HCT116 (cell line): Measurements from ENCODE around the gene KLK8. TPM values are rescaled to one million over a fixed set of nuclear protein-coding genes. Genes with fewer than 3 reads are reported as not detected.
A peak's percentile ranks its signal among the peaks of the same experiment; 100 is the strongest.

Experiments used
- ATAC-seq: fragments of 200-7000 bp; cut with Tn5 transposase; 2 replicates; pipeline ENCODE4 v1.9.1; 2020; ENCODE audit warnings: mild to moderate bottlenecking, moderate library complexity
- BruUV-seq: library from RNA; stranded (reverse); fragments of 400-500 nt; replicated peaks from 2 replicates; lab custom pipeline; 2021; lab: Mats Ljungman, UMichigan
- CTCF ChIA-PET: fragments of 300-600 bp; sonication (Branson Sonifier 250); formaldehyde crosslinking; loops from one replicate; lab custom pipeline; 2021; ENCODE audit warnings: antibody characterized with exemption; lab: Charles Lee
- POLR2A ChIA-PET: fragments of 300-600, 350-600 bp; sonication (Branson Sonifier 250); formaldehyde crosslinking; loops from one replicate; lab custom pipeline; 2021; ENCODE audit warnings: antibody characterized with exemption; lab: Charles Lee
- RAD21 ChIA-PET, 2 experiments: fragments of 300-600 bp; sonication (Branson Sonifier 250); formaldehyde crosslinking; loops; one replicate each; lab custom pipeline; 2023; ENCODE audit warnings: low total read pairs in 2 of 2; ENCODE audit not compliant: uncharacterized antibody in 2 of 2, unreplicated experiment in 2 of 2, low non-redundant PET in 1 of 2; lab: Charles Lee
- DNase-seq: peaks from one replicate; pipeline ENCODE4 v3.0.0-alpha.2; 2010; ENCODE audit warnings: low read depth, low spot score
- H2AFZ ChIP-seq: fragments of 200-600 bp; shearing (Covaris generic), sonication (generic); 2 replicates; pipeline ENCODE4 v1.6.1; 2017; ENCODE audit warnings: low read depth, mixed run types, mixed read lengths, antibody characterized with exemption, low read length; ENCODE audit not compliant: poor library complexity, severe bottlenecking
- H3K27ac ChIP-seq: 2 replicates; pipeline ENCODE4 v1.5.1; 2012; ENCODE audit warnings: low read depth, low read length
- H3K27me3 ChIP-seq: fragments of 200-600 bp; sonication (generic); 2 replicates; pipeline ENCODE4 v1.6.1; 2016; ENCODE audit warnings: mixed run types, low read length, mixed read lengths; ENCODE audit not compliant: insufficient read depth
- H3K36me3 ChIP-seq, 2 experiments: fragments of 200-500 bp in 1 of 2; fragments of 200-600 bp in 1 of 2; sonication (Bioruptor generic) in 1 of 2; sonication (generic) in 1 of 2; 2 replicates each; pipeline versions ENCODE4 v1.5.1 to v1.6.1; 2014 to 2016; ENCODE audit warnings: low read length in 2 of 2, inconsistent platforms in 1 of 2, mixed read lengths in 1 of 2, mixed run types in 1 of 2; ENCODE audit not compliant: insufficient read depth in 2 of 2, control insufficient read depth in 1 of 2
- H3K4me1 ChIP-seq, 2 experiments: fragments of 200-600 bp in 1 of 2; sonication (generic) in 1 of 2; 2 replicates each; pipeline versions ENCODE4 v1.5.1 to v1.6.1; 2012 to 2017; ENCODE audit warnings: low read length in 2 of 2, inconsistent platforms in 1 of 2, mild to moderate bottlenecking in 1 of 2, mixed read lengths in 1 of 2, mixed run types in 1 of 2, moderate library complexity in 1 of 2; ENCODE audit not compliant: insufficient read depth in 2 of 2, control insufficient read depth in 1 of 2
- H3K4me2 ChIP-seq: fragments of 200-600 bp; sonication (generic); 2 replicates; pipeline ENCODE4 v1.6.1; 2017; ENCODE audit warnings: mixed run types, low read length, mixed read lengths
- H3K4me3 ChIP-seq, 2 experiments: fragments of 200-600 bp in 1 of 2; sonication (generic) in 1 of 2; replicated peaks in 1 of 2; 2 replicates each; pipeline ENCODE4 v1.5.1; 2011 to 2016; ENCODE audit warnings: low read length in 2 of 2, control low read depth in 1 of 2, low read depth in 1 of 2, mild to moderate bottlenecking in 1 of 2, mixed read lengths in 1 of 2, mixed run types in 1 of 2
- H3K79me2 ChIP-seq: fragments of 200-600 bp; sonication (generic); 2 replicates; pipeline ENCODE4 v1.6.1; 2017; ENCODE audit warnings: mild to moderate bottlenecking, mixed run types, low read length, moderate library complexity, mixed read lengths; ENCODE audit not compliant: insufficient read depth
- H3K9ac ChIP-seq: fragments of 200-600 bp; sonication (generic); 2 replicates; pipeline ENCODE4 v1.6.1; 2016; ENCODE audit warnings: low read length, mixed read lengths
- H3K9me2 ChIP-seq: fragments of 200-600 bp; sonication (generic), shearing (Covaris generic); 2 replicates; pipeline ENCODE4 v1.6.1; 2017; ENCODE audit warnings: mixed run types, mild to moderate bottlenecking, moderate library complexity; ENCODE audit not compliant: insufficient read depth
- H3K9me3 ChIP-seq, 2 experiments: fragments of 200-500 bp in 1 of 2; fragments of 200-600 bp in 1 of 2; sonication (Bioruptor generic) in 1 of 2; sonication (generic) in 1 of 2; 2 replicates each; pipeline ENCODE4 v1.6.1; 2014 to 2017; ENCODE audit warnings: low read length in 2 of 2, mixed read lengths in 2 of 2, inconsistent platforms in 1 of 2, low read depth in 1 of 2, mild to moderate bottlenecking in 1 of 2, mixed run types in 1 of 2, moderate library complexity in 1 of 2; ENCODE audit not compliant: control insufficient read depth in 1 of 2, insufficient read depth in 1 of 2
- H4K20me1 ChIP-seq: fragments of 200-600 bp; sonication (generic), shearing (Covaris generic); 2 replicates; pipeline ENCODE4 v1.6.1; 2017; ENCODE audit warnings: mixed run types, mild to moderate bottlenecking, moderate library complexity; ENCODE audit not compliant: insufficient read depth
- CBX3 ChIP-seq: IDR thresholded peaks from 2 replicates; pipeline ENCODE4 v1.6.1; 2012; ENCODE audit warnings: low read depth
- CEBPB ChIP-seq: IDR thresholded peaks from 2 replicates; pipeline ENCODE4 v1.6.1; 2012; ENCODE audit warnings: low read depth
- EGR1 ChIP-seq: IDR thresholded peaks from 2 replicates; pipeline ENCODE4 v1.6.1; 2012; ENCODE audit warnings: low read depth
- ELF1 ChIP-seq: IDR thresholded peaks from 2 replicates; pipeline ENCODE4 v1.6.1; 2012; ENCODE audit warnings: low read depth, borderline replicate concordance
- EZH2 ChIP-seq: fragments of 200-600 bp; sonication (generic); IDR thresholded peaks from 2 replicates; pipeline ENCODE4 v1.6.1; 2017; ENCODE audit warnings: antibody characterized with exemption, mixed run types
- EZH2phosphoT487 ChIP-seq: fragments of 200-600 bp; IDR thresholded peaks from 2 replicates; pipeline ENCODE4 v1.6.1; 2018; ENCODE audit warnings: antibody characterized with exemption, borderline replicate concordance
- FOSL1 ChIP-seq: IDR thresholded peaks from 2 replicates; pipeline ENCODE4 v1.6.1; 2012; ENCODE audit warnings: low read depth
- JUND ChIP-seq: IDR thresholded peaks from 2 replicates; pipeline ENCODE4 v1.6.1; 2012
- POLR2A ChIP-seq: IDR thresholded peaks from 2 replicates; pipeline ENCODE4 v1.7.0; 2011; ENCODE audit warnings: borderline replicate concordance; ENCODE audit not compliant: insufficient read depth, insufficient read length; ENCODE audit errors: extremely low read depth
- POLR2AphosphoS5 ChIP-seq: IDR thresholded peaks from 2 replicates; pipeline ENCODE4 v1.6.1; 2011; ENCODE audit warnings: mild to moderate bottlenecking, low read depth, low read length, moderate library complexity
- RAD21 ChIP-seq: IDR thresholded peaks from 2 replicates; pipeline ENCODE4 v1.6.1; 2012; ENCODE audit warnings: low read depth, mild to moderate bottlenecking
- SIN3A ChIP-seq: IDR thresholded peaks from 2 replicates; pipeline ENCODE4 v1.6.1; 2012; ENCODE audit warnings: low read depth
- SP1 ChIP-seq: IDR thresholded peaks from 2 replicates; pipeline ENCODE4 v1.6.1; 2012; ENCODE audit warnings: low read depth
- SRF ChIP-seq: IDR thresholded peaks from 2 replicates; pipeline ENCODE4 v1.6.1; 2012; ENCODE audit warnings: low read depth
- TCF7L2 ChIP-seq: IDR thresholded peaks from 2 replicates; pipeline ENCODE4 v1.7.0; 2011; ENCODE audit warnings: borderline replicate concordance, inconsistent platforms; ENCODE audit not compliant: insufficient read depth, insufficient read length; ENCODE audit errors: extremely low read depth
- ZFX ChIP-seq: fragments of 450-650 bp; IDR thresholded peaks from 2 replicates; pipeline ENCODE4 v1.6.1; 2017
- ZNF274 ChIP-seq: fragments of 200-500 bp; sonication (Bioruptor generic); IDR thresholded peaks from 2 replicates; pipeline ENCODE4 v1.6.1; 2014; ENCODE audit warnings: mild to moderate bottlenecking, low read depth, low read length, inconsistent platforms
- intact Hi-C: fragments of 100-400 bp; cut with micrococcal nuclease; formaldehyde crosslinking; loops from 2 replicates; pipeline ENCODE4 v1.10.0; 2022
- total RNA-seq: library from RNA; stranded (reverse); gene quantifications from one replicate; pipeline ENCODE4 v1.2.1, GENCODE V29; 2021; ENCODE audit not compliant: unreplicated experiment
- TF ChIP-seq, protein P1 (sequence below), 3 experiments: fragments of 200-600 bp in 1 of 3; sonication (generic) in 1 of 3; IDR thresholded peaks in 2 of 3; conservative IDR thresholded peaks in 1 of 3; 2 replicates each; pipeline ENCODE4 v1.5.1; 2012 to 2017; ENCODE audit warnings: low read depth in 2 of 3, low read length in 2 of 3, antibody characterized with exemption in 1 of 3, borderline replicate concordance in 1 of 3, control low read depth in 1 of 3, mild to moderate bottlenecking in 1 of 3, mixed read lengths in 1 of 3, mixed run types in 1 of 3, moderate library complexity in 1 of 3; ENCODE audit not compliant: insufficient read depth in 1 of 3
- TF ChIP-seq, protein P2 (sequence below): IDR thresholded peaks from 2 replicates; pipeline ENCODE4 v1.6.1; 2011; ENCODE audit warnings: mild to moderate bottlenecking, low read length, moderate library complexity; ENCODE audit not compliant: insufficient replicate concordance; ENCODE audit errors: extremely low read depth
- TF ChIP-seq, protein P3 (sequence below): IDR thresholded peaks from 2 replicates; pipeline ENCODE4 v1.6.1; 2012
- TF ChIP-seq, protein P4 (sequence below): IDR thresholded peaks from 2 replicates; pipeline ENCODE4 v1.6.1; 2012; ENCODE audit warnings: low read depth

KLK8 gene
- total RNA-seq, 1 experiment from 2014 or later = 92.8 TPM

DNA sequence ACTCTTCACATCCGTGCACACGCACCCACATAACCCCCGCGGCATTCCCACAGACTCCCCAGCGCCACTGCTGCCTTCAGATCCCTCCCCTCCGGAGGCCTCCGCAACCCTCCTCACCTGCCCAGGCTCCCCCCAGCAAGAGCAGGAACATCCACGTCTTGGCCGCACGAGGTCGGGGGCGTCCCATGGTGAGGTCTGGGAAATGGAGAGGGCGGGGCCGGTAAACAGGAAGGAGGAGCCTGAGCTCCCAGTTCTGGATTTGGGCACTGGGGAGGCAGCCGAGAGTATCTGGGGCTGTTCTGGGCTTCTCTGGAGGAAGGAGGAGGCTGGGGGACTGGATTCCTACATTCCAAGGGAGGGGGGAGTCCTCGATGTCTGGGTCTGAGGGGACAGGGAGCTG is 423 bp downstream of the KLK8 start:
- RAD21 ChIA-PET = interaction anchor here in 1 of 2 experiments (2.1 kb wide), 1 partner anchor 16 kb away, joined by 14 read pairs; no protein-coding TSS in a partner anchor
- TF ChIP-seq ZFX = no peak
- TF ChIP-seq RAD21 = peak; percentile 56
- TF ChIP-seq, protein P1, sequence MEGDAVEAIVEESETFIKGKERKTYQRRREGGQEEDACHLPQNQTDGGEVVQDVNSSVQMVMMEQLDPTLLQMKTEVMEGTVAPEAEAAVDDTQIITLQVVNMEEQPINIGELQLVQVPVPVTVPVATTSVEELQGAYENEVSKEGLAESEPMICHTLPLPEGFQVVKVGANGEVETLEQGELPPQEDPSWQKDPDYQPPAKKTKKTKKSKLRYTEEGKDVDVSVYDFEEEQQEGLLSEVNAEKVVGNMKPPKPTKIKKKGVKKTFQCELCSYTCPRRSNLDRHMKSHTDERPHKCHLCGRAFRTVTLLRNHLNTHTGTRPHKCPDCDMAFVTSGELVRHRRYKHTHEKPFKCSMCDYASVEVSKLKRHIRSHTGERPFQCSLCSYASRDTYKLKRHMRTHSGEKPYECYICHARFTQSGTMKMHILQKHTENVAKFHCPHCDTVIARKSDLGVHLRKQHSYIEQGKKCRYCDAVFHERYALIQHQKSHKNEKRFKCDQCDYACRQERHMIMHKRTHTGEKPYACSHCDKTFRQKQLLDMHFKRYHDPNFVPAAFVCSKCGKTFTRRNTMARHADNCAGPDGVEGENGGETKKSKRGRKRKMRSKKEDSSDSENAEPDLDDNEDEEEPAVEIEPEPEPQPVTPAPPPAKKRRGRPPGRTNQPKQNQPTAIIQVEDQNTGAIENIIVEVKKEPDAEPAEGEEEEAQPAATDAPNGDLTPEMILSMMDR (IDR thresholded peaks at IDR 0.05 in 2 of 3, conservative IDR thresholded peaks at IDR 0.05 in 1 of 3; ENCODE audit: borderline replicate concordance in 1 of 3, insufficient read depth in 1 of 3, low read depth in 2 of 3, low read length in 2 of 3) = no peak; a peak in 1 of 6 replicates
- TF ChIP-seq, protein P2, sequence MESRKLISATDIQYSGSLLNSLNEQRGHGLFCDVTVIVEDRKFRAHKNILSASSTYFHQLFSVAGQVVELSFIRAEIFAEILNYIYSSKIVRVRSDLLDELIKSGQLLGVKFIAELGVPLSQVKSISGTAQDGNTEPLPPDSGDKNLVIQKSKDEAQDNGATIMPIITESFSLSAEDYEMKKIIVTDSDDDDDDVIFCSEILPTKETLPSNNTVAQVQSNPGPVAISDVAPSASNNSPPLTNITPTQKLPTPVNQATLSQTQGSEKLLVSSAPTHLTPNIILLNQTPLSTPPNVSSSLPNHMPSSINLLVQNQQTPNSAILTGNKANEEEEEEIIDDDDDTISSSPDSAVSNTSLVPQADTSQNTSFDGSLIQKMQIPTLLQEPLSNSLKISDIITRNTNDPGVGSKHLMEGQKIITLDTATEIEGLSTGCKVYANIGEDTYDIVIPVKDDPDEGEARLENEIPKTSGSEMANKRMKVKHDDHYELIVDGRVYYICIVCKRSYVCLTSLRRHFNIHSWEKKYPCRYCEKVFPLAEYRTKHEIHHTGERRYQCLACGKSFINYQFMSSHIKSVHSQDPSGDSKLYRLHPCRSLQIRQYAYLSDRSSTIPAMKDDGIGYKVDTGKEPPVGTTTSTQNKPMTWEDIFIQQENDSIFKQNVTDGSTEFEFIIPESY = no peak
- no peak for TF ChIP-seq TCF7L2
- no peak for TF ChIP-seq CEBPB
- no peak for TF ChIP-seq SRF
- peak; percentile 70 for TF ChIP-seq POLR2AphosphoS5
- no peak for TF ChIP-seq JUND
- TF ChIP-seq SIN3A = no peak; the same call in 1 of the 2 replicates
- no peak for TF ChIP-seq FOSL1
- no peak for TF ChIP-seq EZH2
- TF ChIP-seq ZNF274 = no peak
- TF ChIP-seq, protein P3, sequence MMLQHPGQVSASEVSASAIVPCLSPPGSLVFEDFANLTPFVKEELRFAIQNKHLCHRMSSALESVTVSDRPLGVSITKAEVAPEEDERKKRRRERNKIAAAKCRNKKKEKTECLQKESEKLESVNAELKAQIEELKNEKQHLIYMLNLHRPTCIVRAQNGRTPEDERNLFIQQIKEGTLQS = no peak
- no peak for TF ChIP-seq POLR2A
- TF ChIP-seq EGR1 = peak; percentile 72
- TF ChIP-seq SP1 = no peak
- no peak for TF ChIP-seq CBX3
- TF ChIP-seq, protein P4, sequence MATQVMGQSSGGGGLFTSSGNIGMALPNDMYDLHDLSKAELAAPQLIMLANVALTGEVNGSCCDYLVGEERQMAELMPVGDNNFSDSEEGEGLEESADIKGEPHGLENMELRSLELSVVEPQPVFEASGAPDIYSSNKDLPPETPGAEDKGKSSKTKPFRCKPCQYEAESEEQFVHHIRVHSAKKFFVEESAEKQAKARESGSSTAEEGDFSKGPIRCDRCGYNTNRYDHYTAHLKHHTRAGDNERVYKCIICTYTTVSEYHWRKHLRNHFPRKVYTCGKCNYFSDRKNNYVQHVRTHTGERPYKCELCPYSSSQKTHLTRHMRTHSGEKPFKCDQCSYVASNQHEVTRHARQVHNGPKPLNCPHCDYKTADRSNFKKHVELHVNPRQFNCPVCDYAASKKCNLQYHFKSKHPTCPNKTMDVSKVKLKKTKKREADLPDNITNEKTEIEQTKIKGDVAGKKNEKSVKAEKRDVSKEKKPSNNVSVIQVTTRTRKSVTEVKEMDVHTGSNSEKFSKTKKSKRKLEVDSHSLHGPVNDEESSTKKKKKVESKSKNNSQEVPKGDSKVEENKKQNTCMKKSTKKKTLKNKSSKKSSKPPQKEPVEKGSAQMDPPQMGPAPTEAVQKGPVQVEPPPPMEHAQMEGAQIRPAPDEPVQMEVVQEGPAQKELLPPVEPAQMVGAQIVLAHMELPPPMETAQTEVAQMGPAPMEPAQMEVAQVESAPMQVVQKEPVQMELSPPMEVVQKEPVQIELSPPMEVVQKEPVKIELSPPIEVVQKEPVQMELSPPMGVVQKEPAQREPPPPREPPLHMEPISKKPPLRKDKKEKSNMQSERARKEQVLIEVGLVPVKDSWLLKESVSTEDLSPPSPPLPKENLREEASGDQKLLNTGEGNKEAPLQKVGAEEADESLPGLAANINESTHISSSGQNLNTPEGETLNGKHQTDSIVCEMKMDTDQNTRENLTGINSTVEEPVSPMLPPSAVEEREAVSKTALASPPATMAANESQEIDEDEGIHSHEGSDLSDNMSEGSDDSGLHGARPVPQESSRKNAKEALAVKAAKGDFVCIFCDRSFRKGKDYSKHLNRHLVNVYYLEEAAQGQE = no peak
- TF ChIP-seq ELF1 = no peak
- TF ChIP-seq EZH2phosphoT487 = no peak

More for the DNA sequence above, 423 bp downstream of the KLK8 start:
- peaks cover 11% of the 10 kb centered on the region; the same call in 1 of the 2 replicates for H3K79me2 ChIP-seq
- H3K9me3 ChIP-seq = no peaks in the 10 kb centered on the region
- intact Hi-C loops = loop anchor here (2.0 to 5.0 kb wide), 2 partner anchors 34 to 68 kb away; partner anchors contain the start of gene KLK6
- BruUV-seq = no TSS peak
- peak overlapping the region; percentile 77 for H3K27ac ChIP-seq
- ATAC-seq (peak; percentile 68), DNase-seq (no peak)
- H4K20me1 ChIP-seq = no peaks in the 10 kb centered on the region
- ChIA-PET CTCF (interaction anchor here (1.0 to 3.4 kb wide), 6 partner anchors 13 to 297 kb away, joined by 3 to 71 read pairs (median 3); partner anchors contain the start of gene KLK10), POLR2A (interaction anchor here (0.6 to 2.6 kb wide), 8 partner anchors 8 to 67 kb away, joined by 3 to 49 read pairs (median 4); partner anchors contain the start of genes KLK10, KLK6 and KLK7)
- peak overlapping the region; percentile 91 for H3K9ac ChIP-seq
- no peak overlapping the region for H2AFZ ChIP-seq
- H3K4me1 ChIP-seq = peaks cover 16 to 36% of the 10 kb centered on the region in 2 experiments
- H3K4me2 ChIP-seq = peak overlapping the region; percentile 100
- peaks cover 0 to 6% of the 10 kb centered on the region in 2 experiments; a peak in 1 of 4 replicates for H3K36me3 ChIP-seq
- H3K9me2 ChIP-seq = no peaks in the 10 kb centered on the region
- peak overlapping the region; percentile 78 to 88 for H3K4me3 ChIP-seq
- no peaks in the 10 kb centered on the region for H3K27me3 ChIP-seq
